Endodermal cell (in vitro differentiated cells): ENCODE data around the gene FER. TPM values are rescaled to one million over a fixed set of nuclear protein-coding genes. Genes with fewer than 3 reads are reported as not detected.
"Not testable (repeated sequence)": the region's sequence is repeated elsewhere in the genome, so short reads cannot be mapped to it uniquely, and the experiment has no call there.

Experiments
- DNase-seq: peaks from one replicate; pipeline ENCODE4 v3.0.0-alpha.2; 2017
- H3K27ac ChIP-seq: 2 replicates; pipeline ENCODE4 v1.5.1; 2013; ENCODE audit warnings: mild to moderate bottlenecking, low read depth, low read length, moderate library complexity
- H3K27me3 ChIP-seq: 2 replicates; pipeline ENCODE4 v1.6.1; 2013; ENCODE audit warnings: mild to moderate bottlenecking, low read length, moderate library complexity; ENCODE audit not compliant: insufficient read depth, control insufficient read depth, poor library complexity, severe bottlenecking
- H3K36me3 ChIP-seq: 2 replicates; pipeline ENCODE4 v1.7.0; 2013; ENCODE audit warnings: mild to moderate bottlenecking, low read length, moderate library complexity; ENCODE audit not compliant: control insufficient read depth, insufficient read depth
- H3K4me1 ChIP-seq: one replicate; pipeline ENCODE4 v1.7.0; 2013; ENCODE audit warnings: low read length; ENCODE audit not compliant: control insufficient read depth, insufficient read depth
- H3K4me3 ChIP-seq: 2 replicates; pipeline ENCODE4 v1.5.1; 2013; ENCODE audit warnings: mild to moderate bottlenecking, low read length, moderate library complexity
- H3K9ac ChIP-seq: 2 replicates; pipeline ENCODE4 v1.6.1; 2013; ENCODE audit warnings: mild to moderate bottlenecking, low read length, moderate library complexity; ENCODE audit not compliant: poor library complexity, severe bottlenecking; ENCODE audit errors: extremely low read depth
- H3K9me3 ChIP-seq: 2 replicates; pipeline ENCODE4 v1.6.1; 2013; ENCODE audit warnings: mild to moderate bottlenecking, low read length, moderate library complexity; ENCODE audit not compliant: control insufficient read depth
- H3K27ac Mint-ChIP-seq: 2 replicates; pipeline ENCODE4 v1.8.0; 2020; ENCODE audit warnings: mixed read lengths
- H3K27me3 Mint-ChIP-seq: 2 replicates; pipeline ENCODE4 v1.8.0; 2021; ENCODE audit warnings: mild to moderate bottlenecking, mixed read lengths; ENCODE audit not compliant: insufficient read depth
- H3K36me3 Mint-ChIP-seq: 2 replicates; pipeline ENCODE4 v1.8.0; 2020; ENCODE audit warnings: low read depth, mixed read lengths
- H3K4me1 Mint-ChIP-seq: 2 replicates; pipeline ENCODE4 v1.8.0; 2020; ENCODE audit warnings: mixed read lengths
- H3K4me3 Mint-ChIP-seq: 2 replicates; pipeline ENCODE4 v1.8.0; 2020; ENCODE audit warnings: mild to moderate bottlenecking, moderate library complexity, mixed read lengths
- H3K9me3 Mint-ChIP-seq: 2 replicates; pipeline ENCODE4 v1.8.0; 2020; ENCODE audit warnings: mild to moderate bottlenecking, mixed read lengths
- CTCF ChIP-seq: fragments of 200-600 bp; sonication (generic); conservative IDR thresholded peaks from 2 replicates; pipeline ENCODE4 v1.5.0; 2021; ENCODE audit warnings: antibody characterized with exemption, mild to moderate bottlenecking
- WGBS, 2 experiments: methylation state at CpG; one replicate each; pipeline versions ENCODE4 v1.1.5 to v1.1.7; 2013; ENCODE audit warnings: missing lambda C conversion rate in 2 of 2, mixed read lengths in 1 of 2; ENCODE audit not compliant: insufficient coverage in 1 of 2, insufficient read length in 1 of 2; 5-methylcytosine and 5-hydroxymethylcytosine counted together
- total RNA-seq, 2 donors: library from RNA; stranded (reverse); fragmentation: NEBNext Ultra II Directional in 1 of 2; extraction: Animal tissue kit (Norgen Biotek cat#: 25700) in 1 of 2; gene quantifications; 2 replicates in 1 of 2; 3 replicates in 1 of 2; pipeline ENCODE4 v1.2.1, GENCODE V29; 2021

FER gene
- total RNA-seq, 2 donors from 2014 or later = 24.5 to 26.8 TPM

- H3K36me3 Mint-ChIP-seq = peaks cover 18% of the 10 kb centered on the region
- H3K27ac ChIP-seq = no peak overlapping the region
- H3K4me3 Mint-ChIP-seq = no peak overlapping the region
- TF ChIP-seq CTCF = no peak
- DNase-seq = no peak
- no peaks in the 10 kb centered on the region for H3K27me3 ChIP-seq
- peaks cover 15% of the 10 kb centered on the region for H3K9me3 ChIP-seq
- H3K27me3 Mint-ChIP-seq = no peaks in the 10 kb centered on the region
- peaks cover 16% of the 10 kb centered on the region for H3K4me1 Mint-ChIP-seq
- WGBS, 2 experiments = 77 to 96% methylated on average over 3 of the region's 3 CpGs
- H3K4me3 ChIP-seq = no peak overlapping the region
- no peak overlapping the region for H3K27ac Mint-ChIP-seq
- no peak overlapping the region for H3K9ac ChIP-seq
- H3K36me3 ChIP-seq = no peaks in the 10 kb centered on the region
- H3K4me1 ChIP-seq = peaks cover 2% of the 10 kb centered on the region
- peaks cover 13% of the 10 kb centered on the region for H3K9me3 Mint-ChIP-seq
These were observed 15.0 kb downstream of the FER start for GRCh38 chr5:108762660-108763059.

- Mint-ChIP-seq H3K27me3 (no peaks in the 10 kb centered on the region), H3K4me1 (peaks cover 16% of the 10 kb centered on the region), H3K9me3 (peaks cover 13% of the 10 kb centered on the region), H3K4me3 (no peak overlapping the region), H3K27ac (no peak overlapping the region), H3K36me3 (peaks cover 18% of the 10 kb centered on the region)
- no peak overlapping the region for H3K4me3 ChIP-seq
- no peak overlapping the region for H3K27ac ChIP-seq
- H3K36me3 ChIP-seq = no peaks in the 10 kb centered on the region
- H3K9me3 ChIP-seq = peaks cover 15% of the 10 kb centered on the region
- WGBS, 2 experiments = 95% methylated on average over 3 of the region's 3 CpGs; no CpG with 5 or more reads in 1 of the 2 experiments
- H3K9ac ChIP-seq = no peak overlapping the region
- no peak for DNase-seq
- TF ChIP-seq CTCF = no peak
- H3K4me1 ChIP-seq = peaks cover 2% of the 10 kb centered on the region
- H3K27me3 ChIP-seq = no peaks in the 10 kb centered on the region
These were observed 15.7 kb downstream of the FER start for GRCh38 chr5:108763222-108763916.

GRCh38 chr5:108765647-108766046 is 17.9 kb downstream of the FER start:
- H3K27me3 Mint-ChIP-seq = no peaks in the 10 kb centered on the region
- TF ChIP-seq CTCF = no peak
- H3K27me3 ChIP-seq = no peaks in the 10 kb centered on the region
- no peak overlapping the region for H3K27ac Mint-ChIP-seq
- H3K9me3 Mint-ChIP-seq = peaks cover under 1% of the 10 kb centered on the region
- H3K4me1 Mint-ChIP-seq = peaks cover 16% of the 10 kb centered on the region
- no peak overlapping the region for H3K4me3 Mint-ChIP-seq
- H3K9ac ChIP-seq = no peak overlapping the region
- H3K36me3 ChIP-seq = no peaks in the 10 kb centered on the region
- no peak overlapping the region for H3K27ac ChIP-seq
- peaks cover under 1% of the 10 kb centered on the region for H3K9me3 ChIP-seq
- peaks cover 4% of the 10 kb centered on the region for H3K36me3 Mint-ChIP-seq
- H3K4me3 ChIP-seq = no peak overlapping the region
- H3K4me1 ChIP-seq = peaks cover 2% of the 10 kb centered on the region
- DNase-seq = no peak

GRCh38 chr5:108766916-108767315 is 19.2 kb downstream of the FER start:
- H3K9me3 Mint-ChIP-seq, H3K36me3 Mint-ChIP-seq, H3K27me3 ChIP-seq, H3K9me3 ChIP-seq, H3K4me3 ChIP-seq, H3K9ac ChIP-seq, H3K27me3 Mint-ChIP-seq, DNase-seq, H3K4me1 ChIP-seq, H3K27ac ChIP-seq, H3K4me3 Mint-ChIP-seq, H3K27ac Mint-ChIP-seq, H3K36me3 ChIP-seq: not testable (repeated sequence)
- 79 to 97% methylated on average over 4 to 5 of the region's 5 CpGs for WGBS, 2 experiments
- peaks cover 16% of the 10 kb centered on the region for H3K4me1 Mint-ChIP-seq
